ENCODE measurements around the gene GPLD1. TPM values are rescaled to one million over a fixed set of nuclear protein-coding genes. Genes with fewer than 3 reads are reported as not detected.

GPLD1 gene
- total RNA-seq, 1 donor from 2014 or later: 4.8 TPM

DNA sequence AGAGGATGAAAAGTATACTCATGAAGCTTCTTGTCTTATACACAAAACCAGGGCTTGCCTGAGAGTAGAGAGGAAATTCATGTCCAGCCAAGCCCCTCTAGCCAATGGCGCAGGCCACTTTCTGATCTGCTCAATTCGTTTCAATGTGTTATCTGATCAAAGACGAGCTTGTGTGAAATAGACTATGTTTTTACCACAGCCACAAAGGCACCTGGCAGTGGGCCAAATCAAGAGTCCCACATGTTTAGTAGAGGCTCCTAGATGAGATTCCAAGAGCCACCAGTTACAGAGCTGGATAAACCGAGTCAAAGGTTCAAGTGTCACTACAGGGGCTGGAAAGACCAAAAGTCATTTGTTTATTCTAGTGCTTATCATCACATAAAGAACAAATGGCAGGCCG lies 34.9 kb downstream of the GPLD1 start:
- DNase-seq (ENCODE audit: low spot score in 2 of 2, unreplicated experiment in 2 of 2): no peak
- no peak overlapping the region for H3K4me3 Mint-ChIP-seq
- no peak overlapping the region for H3K27ac Mint-ChIP-seq
- H3K9me3 Mint-ChIP-seq: no peaks in the 10 kb centered on the region
- TF ChIP-seq, protein P1, sequence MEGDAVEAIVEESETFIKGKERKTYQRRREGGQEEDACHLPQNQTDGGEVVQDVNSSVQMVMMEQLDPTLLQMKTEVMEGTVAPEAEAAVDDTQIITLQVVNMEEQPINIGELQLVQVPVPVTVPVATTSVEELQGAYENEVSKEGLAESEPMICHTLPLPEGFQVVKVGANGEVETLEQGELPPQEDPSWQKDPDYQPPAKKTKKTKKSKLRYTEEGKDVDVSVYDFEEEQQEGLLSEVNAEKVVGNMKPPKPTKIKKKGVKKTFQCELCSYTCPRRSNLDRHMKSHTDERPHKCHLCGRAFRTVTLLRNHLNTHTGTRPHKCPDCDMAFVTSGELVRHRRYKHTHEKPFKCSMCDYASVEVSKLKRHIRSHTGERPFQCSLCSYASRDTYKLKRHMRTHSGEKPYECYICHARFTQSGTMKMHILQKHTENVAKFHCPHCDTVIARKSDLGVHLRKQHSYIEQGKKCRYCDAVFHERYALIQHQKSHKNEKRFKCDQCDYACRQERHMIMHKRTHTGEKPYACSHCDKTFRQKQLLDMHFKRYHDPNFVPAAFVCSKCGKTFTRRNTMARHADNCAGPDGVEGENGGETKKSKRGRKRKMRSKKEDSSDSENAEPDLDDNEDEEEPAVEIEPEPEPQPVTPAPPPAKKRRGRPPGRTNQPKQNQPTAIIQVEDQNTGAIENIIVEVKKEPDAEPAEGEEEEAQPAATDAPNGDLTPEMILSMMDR (IDR thresholded peaks at IDR 0.05; ENCODE audit: unreplicated experiment): no peak
- peaks cover 6% of the 10 kb centered on the region for H3K4me1 Mint-ChIP-seq
- no peaks in the 10 kb centered on the region for H3K27me3 Mint-ChIP-seq (ENCODE audit: low read depth)
- H3K36me3 Mint-ChIP-seq: no peaks in the 10 kb centered on the region

DNA sequence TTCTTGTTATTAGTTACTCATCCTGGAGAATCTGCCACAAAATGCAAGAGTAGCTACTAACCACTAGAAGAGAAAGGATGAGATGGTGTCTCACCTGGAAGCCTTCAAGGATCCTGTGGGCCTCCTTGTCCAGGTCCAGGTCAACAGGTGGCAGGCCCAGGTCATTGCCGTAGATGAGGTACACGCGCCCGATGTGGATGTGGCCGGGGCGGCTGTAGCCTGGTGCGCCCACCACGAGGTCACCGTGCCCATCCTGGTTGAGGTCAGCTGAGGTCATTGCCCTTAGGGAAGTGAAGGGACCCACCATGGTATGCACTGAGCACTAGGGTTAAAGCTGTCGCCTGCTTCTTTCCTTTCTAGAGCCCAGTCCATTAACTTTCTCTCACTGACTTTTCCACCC lies 35.5 kb downstream of the GPLD1 start:
- H3K27me3 Mint-ChIP-seq (ENCODE audit: low read depth): no peaks in the 10 kb centered on the region
- TF ChIP-seq, protein P1 (IDR thresholded peaks at IDR 0.05; ENCODE audit: unreplicated experiment): no peak
- H3K4me1 Mint-ChIP-seq: peaks cover 6% of the 10 kb centered on the region
- no peak for DNase-seq (ENCODE audit: low spot score in 2 of 2, unreplicated experiment in 2 of 2)
- H3K4me3 Mint-ChIP-seq: no peak overlapping the region
- no peaks in the 10 kb centered on the region for H3K9me3 Mint-ChIP-seq
- H3K27ac Mint-ChIP-seq: no peak overlapping the region
- no peaks in the 10 kb centered on the region for H3K36me3 Mint-ChIP-seq

DNA sequence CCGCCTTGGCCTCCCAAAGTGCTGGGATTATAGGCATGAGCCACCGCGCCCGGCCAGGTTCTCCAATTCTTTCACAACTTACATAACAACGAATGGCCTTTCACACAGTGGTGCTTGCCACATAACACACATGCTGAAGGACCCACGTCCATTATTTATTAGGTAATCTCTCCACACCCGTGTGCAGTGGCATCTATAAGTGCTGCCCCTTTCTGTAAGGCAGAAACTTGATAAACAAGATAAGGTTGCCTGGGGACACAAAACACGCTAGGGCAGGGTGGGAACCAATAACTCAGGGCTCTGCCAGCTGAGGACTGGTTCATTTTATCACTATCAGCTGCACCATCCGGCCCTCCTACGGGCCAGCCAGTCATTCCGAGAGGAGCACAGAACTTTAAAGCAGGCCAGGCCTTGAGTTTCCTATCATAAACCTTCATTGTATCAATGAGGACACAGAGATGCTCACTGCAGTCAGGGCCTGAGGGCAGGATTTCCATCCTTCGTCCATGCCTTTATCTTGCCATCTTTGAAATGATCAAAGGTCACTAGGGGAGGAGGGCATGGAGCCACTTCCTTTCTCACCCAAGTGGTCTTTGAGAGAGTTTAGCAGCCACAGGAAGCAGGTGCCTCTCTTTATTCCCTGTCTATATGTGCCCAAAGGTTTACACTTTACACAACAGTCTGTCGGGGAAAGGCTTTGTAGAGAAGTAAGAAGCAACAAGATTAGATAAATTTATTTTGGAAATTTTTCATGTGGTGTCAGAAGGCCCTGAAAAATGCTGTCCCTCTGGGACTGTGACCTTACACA lies 37.6 kb downstream of the GPLD1 start:
- Mint-ChIP-seq H3K4me3 (no peak overlapping the region), H3K9me3 (no peaks in the 10 kb centered on the region), H3K27ac (no peak overlapping the region), H3K27me3 (ENCODE audit: low read depth) (no peaks in the 10 kb centered on the region), H3K36me3 (no peaks in the 10 kb centered on the region), H3K4me1 (peaks cover 6% of the 10 kb centered on the region)
- TF ChIP-seq, protein P1 (IDR thresholded peaks at IDR 0.05; ENCODE audit: unreplicated experiment): no peak
- DNase-seq (ENCODE audit: low spot score in 2 of 2, unreplicated experiment in 2 of 2): no peak

DNA sequence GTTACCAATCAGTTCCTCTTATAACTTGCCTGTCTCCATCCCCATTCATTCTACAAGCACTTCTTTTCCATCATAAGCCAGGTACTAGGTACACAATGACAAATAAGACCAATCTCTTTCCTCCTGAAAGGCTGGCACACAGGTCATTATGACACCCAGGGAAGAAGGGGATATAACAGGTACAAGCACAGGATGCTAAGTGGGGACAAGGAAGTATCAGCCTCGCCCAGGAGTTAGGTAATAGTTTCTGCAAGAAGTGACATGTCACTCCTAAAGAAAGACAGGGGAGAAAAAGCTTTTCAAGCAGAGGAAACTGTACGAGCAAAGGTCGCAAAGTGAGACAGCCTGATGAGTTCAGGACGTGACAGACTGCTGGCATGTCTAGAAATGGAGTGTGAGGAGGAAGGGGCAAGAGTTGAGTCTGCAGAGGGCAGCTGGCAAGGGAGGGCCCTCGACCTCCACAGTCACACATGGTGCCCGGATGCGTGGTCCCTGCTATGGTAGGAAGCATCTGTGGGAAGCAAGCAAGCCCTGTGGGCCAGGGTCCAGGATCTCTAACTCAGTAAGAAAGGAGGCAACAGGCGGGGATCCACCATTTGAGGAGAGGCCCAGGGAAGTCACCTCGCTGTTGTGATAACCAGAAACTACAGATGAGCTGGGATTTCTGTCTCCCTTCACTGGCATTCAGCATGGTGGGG lies 40.4 kb downstream of the GPLD1 start:
- DNase-seq (ENCODE audit: low spot score in 2 of 2, unreplicated experiment in 2 of 2): no peak
- Mint-ChIP-seq H3K4me3 (no peak overlapping the region), H3K4me1 (peaks cover 6% of the 10 kb centered on the region), H3K9me3 (no peaks in the 10 kb centered on the region), H3K36me3 (no peaks in the 10 kb centered on the region), H3K27me3 (ENCODE audit: low read depth) (no peaks in the 10 kb centered on the region), H3K27ac (no peak overlapping the region)
- TF ChIP-seq, protein P1 (IDR thresholded peaks at IDR 0.05; ENCODE audit: unreplicated experiment): no peak

DNA sequence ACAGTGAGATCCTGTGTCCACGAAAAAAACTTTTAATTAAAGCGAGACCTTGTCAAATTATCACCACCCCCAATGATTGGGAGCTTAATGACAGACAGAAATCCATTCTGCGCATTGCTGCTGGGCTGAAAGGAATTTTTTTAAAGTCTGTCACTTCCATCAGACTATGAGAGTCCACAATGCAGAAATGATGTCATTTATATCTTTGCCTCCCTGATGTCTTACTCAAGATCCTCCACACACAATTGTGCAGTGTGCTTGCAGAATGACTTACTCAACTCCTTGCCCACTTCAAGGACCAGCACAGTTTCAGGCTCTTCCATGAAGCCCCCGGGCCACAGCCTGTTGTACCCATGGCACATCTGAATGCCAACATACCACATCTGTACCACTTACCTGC lies 41.0 kb downstream of the GPLD1 start:
- TF ChIP-seq, protein P1 (IDR thresholded peaks at IDR 0.05; ENCODE audit: unreplicated experiment): no peak
- no peaks in the 10 kb centered on the region for H3K36me3 Mint-ChIP-seq
- no peak for DNase-seq (ENCODE audit: low spot score in 2 of 2, unreplicated experiment in 2 of 2)
- no peak overlapping the region for H3K27ac Mint-ChIP-seq
- H3K4me3 Mint-ChIP-seq: no peak overlapping the region
- H3K9me3 Mint-ChIP-seq: no peaks in the 10 kb centered on the region
- no peaks in the 10 kb centered on the region for H3K27me3 Mint-ChIP-seq (ENCODE audit: low read depth)
- peaks cover 6% of the 10 kb centered on the region for H3K4me1 Mint-ChIP-seq
